ENCODE measurements around the gene FBXO8.

DNA sequence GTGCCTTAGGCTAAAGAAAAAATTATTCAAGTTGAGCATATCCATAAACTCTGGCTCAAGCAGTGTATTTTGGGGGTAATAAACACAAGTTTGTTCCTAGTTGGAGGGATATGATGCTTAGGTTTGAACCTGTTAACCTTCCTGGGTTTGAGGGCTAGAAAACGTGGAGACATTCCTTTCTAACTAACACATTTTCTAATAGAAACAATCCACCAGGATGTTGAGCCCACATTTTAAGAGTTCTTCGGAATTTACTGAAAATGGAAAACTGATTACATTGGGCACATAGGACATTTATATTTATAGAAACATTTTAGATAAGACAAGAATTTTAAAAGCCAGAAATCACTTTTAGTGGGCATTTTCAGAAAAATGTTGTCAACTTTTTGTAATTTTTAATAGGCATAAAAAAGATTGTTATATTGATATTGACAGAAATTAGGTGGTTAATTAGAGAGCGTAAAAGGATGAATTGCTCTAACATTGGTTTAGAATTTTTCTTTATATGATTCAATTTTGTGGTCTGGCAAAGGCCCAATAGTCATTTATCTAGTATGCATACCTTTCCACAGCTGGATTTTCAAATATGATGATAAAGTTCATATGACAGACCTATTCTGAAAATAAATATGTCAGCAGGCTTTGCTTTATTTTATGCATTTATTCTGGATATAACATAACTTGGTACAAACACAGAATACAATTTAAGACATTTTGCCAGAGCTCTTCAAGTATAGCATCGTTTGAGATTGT is 49.5 kb upstream of the FBXO8 start:
- TF ChIP-seq, protein P1, sequence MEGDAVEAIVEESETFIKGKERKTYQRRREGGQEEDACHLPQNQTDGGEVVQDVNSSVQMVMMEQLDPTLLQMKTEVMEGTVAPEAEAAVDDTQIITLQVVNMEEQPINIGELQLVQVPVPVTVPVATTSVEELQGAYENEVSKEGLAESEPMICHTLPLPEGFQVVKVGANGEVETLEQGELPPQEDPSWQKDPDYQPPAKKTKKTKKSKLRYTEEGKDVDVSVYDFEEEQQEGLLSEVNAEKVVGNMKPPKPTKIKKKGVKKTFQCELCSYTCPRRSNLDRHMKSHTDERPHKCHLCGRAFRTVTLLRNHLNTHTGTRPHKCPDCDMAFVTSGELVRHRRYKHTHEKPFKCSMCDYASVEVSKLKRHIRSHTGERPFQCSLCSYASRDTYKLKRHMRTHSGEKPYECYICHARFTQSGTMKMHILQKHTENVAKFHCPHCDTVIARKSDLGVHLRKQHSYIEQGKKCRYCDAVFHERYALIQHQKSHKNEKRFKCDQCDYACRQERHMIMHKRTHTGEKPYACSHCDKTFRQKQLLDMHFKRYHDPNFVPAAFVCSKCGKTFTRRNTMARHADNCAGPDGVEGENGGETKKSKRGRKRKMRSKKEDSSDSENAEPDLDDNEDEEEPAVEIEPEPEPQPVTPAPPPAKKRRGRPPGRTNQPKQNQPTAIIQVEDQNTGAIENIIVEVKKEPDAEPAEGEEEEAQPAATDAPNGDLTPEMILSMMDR (conservative IDR thresholded peaks at IDR 0.05; ENCODE audit: low read depth, low read length), result no peak
- TF ChIP-seq EZH2 (IDR thresholded peaks at IDR 0.05; ENCODE audit: borderline replicate concordance, low read depth, low read length, poor library complexity, severe bottlenecking), result no peak
